GM18867 (cell line): Measurements from ENCODE around the gene KIF25.
"Not testable (repeated sequence)": the region's sequence is repeated elsewhere in the genome, so short reads cannot be mapped to it uniquely, and the experiment has no call there.

Experiments
- ATAC-seq: cut with Tn5 transposase; IDR thresholded peaks from one replicate; pipeline ENCODE4 v1.9.1; 2021; ENCODE audit warnings: mild to moderate bottlenecking, moderate library complexity; ENCODE audit not compliant: unreplicated experiment

The KIF25 gene

DNA sequence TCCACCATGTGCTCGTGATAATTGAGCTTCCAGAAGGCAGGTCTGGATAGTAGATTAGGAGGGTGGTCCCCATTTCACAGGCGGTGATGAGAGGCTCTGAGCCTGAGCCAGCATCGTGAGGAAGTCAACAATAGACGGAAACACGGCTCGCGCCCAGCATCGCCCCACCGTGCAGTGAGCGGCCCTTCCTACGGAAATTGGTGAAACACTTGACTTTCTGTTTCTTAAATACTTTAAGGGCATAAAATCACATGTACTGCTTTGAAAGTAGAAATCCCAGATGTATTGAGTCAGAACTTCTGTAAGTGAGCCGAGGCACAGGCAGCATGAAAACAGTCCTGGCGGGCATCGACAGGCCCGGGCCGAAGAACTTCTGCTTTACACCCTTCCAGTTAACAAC is 4.3 kb upstream of the KIF25 start:
- no peak for ATAC-seq

- no peak for ATAC-seq
Observed at GRCh38 chr6:167993831-167994230, 3.6 kb upstream of the KIF25 start.

GRCh38 chr6:167995302-167995701 is 2.2 kb upstream of the KIF25 start:
- ATAC-seq: no peak

GRCh38 chr6:167995731-167996151 is 1.7 kb upstream of the KIF25 start:
- ATAC-seq: no peak

GRCh38 chr6:167996424-167997199 is 859 bp upstream of the KIF25 start:
- ATAC-seq: no peak

DNA sequence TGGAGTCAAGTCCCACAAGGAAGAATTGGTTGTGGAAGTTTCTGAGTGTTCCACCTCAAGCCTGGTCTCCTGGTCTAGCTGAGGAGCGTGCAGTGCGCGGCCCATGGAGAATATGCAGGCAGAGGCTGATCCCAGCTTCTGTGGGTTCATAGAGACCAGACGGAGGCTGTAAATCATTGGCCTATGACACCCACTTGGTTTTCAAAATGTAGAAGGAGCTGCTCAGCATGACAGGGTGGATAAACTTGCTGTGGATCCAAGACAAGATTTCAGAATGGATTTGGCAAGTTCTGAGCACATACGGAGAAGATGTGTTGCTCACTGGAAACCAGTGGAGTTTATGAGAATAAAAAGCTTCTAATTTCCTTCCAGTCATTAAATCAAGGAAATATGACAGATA is 744 bp downstream of the KIF25 start:
- ATAC-seq: no peak

- ATAC-seq: no peak
Observed at GRCh38 chr6:168000198-168001028, 2.9 kb downstream of the KIF25 start.

DNA sequence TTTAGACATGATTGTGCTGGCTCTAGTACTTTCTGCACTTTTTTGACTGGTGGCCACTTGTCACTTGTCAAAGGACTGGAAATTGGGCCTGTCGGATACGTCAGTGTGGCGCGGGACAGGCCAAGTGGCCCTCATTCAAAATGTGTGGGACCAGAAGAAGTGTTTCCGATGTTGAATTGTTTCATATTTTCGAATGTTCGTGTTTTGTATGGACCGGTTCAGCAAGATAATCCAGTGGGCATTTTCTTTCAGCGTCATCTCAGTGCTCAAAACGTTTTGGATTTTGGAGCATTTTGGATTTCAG is 3.5 kb downstream of the KIF25 start:
- no peak for ATAC-seq

DNA sequence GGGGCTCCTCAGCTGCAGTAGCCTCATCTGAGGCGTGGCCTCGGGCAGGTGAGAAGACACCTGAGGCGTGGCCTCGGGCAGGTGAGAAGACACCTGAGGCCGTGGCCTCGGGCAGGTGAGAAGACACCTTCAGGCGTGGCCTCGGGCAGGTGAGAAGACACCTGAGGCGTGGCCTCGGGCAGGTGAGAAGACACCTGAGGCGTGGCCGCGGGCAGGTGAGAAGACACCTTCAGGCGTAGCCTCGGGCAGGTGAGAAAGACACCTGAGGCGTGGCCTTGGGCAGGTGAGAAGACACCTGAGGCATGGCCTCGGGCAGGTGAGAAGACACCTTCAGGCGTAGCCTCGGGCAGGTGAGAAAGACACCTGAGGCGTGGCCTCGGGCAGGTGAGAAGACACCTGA is 4.0 kb downstream of the KIF25 start:
- ATAC-seq: not testable (repeated sequence)

GRCh38 chr6:168002804-168003203 is 5.3 kb downstream of the KIF25 start:
- ATAC-seq: no peak

DNA sequence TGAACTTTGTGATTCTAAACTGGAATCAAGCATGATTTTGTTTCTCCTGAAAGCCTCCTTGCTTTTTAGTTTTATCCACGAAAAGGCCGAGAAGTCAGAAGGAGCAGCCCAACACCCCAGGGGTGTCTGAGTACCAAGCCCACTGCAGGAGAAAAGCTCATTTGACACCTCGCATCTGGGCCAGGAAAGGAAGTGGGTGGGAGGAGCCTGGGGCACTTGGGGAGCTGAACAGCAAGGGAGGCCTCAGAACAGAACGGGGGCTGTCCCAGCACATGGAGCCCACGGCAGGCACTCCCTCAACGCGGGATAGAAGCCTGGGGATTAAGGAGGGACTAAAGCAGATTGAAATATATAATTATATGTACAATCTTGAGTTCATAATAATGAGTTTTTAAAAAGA is 6.6 kb downstream of the KIF25 start:
- no peak for ATAC-seq

- no peak for ATAC-seq
Observed at GRCh38 chr6:168004945-168005344, 7.5 kb downstream of the KIF25 start.

DNA sequence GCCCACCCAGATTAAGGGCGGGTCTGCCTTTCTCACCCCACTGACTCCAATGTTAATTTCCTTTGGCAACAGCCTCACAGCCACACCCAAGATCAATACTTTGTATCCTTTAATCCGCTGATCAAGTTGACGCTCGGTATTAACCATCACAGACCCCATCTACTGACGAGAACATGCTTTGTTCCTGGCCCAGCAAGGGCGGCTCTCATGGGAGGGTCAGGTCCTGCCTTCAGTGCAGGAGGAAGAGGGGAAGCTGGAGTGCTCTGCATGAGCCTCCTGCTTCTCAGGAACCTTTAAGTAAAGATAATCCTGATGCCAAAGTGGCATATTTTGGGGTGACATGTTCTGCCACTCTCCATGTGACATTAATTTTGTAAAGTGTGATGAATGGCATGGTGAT is 8.3 kb downstream of the KIF25 start:
- no peak for ATAC-seq

DNA sequence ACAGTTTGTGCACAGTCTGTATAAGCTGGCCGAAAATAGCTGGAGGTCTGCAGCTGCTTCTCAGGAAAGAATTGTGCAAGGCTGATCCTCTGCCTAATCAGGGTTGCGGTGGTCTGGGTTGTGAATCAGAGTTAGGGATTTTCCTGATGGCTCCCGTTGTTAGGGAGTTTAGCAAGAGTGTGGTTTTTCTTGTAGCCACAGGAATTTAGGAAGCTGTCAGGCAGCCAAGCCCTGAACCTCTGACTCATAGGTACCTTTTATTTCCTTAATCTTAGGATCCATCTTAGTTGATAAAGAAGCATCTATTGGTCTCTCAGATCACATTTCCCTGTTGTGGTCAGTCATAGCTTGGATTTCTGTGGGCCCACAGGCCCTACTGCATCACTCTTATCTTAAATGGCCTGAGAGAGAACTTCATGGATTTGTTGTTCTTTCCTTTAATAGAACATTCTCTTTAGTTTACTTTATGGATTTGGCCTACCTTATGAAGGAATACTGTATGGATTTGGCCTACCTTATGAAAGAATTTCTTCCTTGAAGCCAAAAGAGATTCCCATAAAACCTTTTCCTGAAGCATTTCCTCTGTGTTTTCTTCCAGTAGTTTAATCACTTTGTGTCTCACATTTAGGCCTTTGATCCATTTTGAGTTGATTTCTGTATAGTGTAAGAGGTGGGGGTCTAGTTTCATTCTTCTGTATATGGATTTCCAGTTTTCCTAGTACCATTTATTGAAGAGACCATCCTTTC is 10.3 kb downstream of the KIF25 start:
- no peak for ATAC-seq

DNA sequence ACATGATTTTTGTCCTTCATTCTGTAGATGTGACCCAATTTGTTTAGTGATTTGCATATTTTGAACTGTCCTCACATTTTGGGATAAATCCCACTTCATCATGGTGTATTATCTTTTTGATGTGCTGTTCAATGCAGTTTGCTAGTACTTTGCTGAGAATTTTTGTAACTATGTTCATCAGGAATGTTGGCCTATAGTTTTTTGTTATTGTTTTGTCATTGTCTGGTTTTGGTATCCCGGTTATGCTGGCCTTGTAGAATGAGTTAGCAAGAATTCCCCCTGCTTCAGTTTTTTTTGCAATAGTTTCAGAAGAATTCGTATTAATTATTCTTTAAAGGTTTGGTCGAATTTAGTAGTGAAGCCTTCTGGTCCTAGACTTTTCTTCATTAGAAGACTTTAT is 11.9 kb downstream of the KIF25 start:
- no peak for ATAC-seq

GRCh38 chr6:168011291-168011690 is 13.8 kb downstream of the KIF25 start:
- no peak for ATAC-seq

DNA sequence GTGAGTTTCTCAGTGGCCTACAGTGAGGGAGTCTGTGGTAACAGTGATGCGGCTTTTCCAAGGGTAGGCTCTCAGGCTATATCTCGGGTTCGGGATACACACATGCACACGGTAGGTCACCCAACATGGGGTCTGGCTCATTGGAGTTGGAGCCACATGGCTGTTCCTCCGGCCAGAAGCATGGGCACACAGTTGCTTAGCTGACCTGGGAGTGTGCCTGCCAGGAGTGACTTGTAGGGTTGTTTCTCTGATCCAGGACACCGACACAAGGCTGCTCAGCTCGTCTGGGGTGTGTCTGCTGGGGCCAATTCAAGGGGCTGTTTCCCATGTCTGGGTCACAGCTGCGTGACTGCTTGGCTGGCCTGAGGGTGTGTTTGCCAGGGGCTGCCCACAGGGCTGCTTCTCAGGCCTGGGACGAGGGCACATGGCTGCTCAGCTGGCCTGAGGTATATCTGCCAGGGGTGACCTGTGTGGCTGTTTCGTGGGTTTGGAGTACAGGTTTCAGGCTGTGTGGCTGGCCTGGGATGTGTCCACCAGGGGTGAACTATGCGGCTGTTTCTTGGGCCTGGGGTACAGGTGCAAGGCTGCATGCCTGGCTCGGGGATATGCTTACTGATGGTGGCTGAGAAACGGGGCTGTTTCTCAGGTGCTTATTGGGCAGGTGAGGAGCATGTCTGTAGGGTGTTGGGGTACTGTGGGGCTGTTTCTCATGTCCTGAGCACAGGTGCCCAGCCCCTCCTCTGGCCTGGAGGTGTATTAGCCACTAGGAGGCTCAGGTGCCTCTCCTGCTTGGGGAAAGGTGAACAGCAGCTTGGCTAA is 15.2 kb downstream of the KIF25 start:
- ATAC-seq: no peak

DNA sequence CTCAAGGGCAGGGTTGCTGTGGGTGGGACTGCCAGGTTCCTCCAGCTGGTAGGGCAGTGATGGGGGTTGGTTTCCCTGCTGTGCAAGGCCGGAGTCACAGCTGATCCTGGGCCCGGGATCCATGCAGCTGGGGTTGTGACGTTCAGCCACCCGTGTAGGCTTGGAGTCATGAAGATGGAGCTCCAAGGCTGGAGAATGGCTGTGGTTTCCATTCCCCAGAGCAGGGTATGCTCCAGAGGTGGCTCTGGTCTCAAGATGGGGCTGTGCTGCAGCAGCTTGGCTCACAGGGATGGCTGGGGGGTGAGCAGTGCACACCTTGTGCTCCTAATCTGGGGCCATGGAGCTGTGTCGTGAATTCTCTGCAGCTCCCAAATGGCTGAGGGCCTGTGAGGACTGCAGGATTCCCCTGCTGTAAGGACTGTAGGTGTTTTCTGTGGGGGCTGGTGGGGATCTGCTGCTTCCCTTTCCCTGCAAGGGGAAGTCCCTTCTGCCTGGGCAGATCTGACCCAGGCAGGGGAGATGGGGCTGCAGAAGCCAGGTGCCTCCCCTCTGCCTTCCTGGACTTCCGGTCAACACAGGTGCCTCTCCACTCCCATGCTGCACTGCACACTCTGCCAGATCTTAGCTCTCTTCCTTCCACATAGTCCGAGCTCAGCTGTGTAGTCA is 15.9 kb downstream of the KIF25 start:
- no peak for ATAC-seq

GRCh38 chr6:168014428-168014827 is 17.0 kb downstream of the KIF25 start:
- ATAC-seq: no peak

DNA sequence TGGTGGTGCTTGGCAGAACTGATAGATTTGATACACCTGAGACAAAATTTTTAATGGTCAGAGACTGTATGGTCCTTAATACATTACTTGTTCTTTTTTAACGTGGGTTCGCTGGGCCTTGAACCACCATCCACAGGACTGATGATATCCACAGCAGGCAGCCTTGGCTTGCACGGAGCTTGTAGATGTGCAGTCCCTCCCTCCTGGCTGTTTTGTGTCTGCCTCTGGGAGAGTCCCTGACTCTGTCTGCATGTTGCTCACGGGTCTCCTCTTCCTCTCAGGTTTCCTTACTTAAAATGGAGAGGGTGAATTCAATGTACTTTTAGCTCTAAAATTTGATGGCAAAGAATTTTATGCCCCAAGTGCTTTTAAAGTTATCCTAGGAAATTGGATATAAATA is 17.5 kb downstream of the KIF25 start:
- ATAC-seq: no peak
